GM18511 (cell line): ENCODE data around the gene NFATC1.
"Not testable (repeated sequence)": the region's sequence is repeated elsewhere in the genome, so short reads cannot be mapped to it uniquely, and the experiment has no call there.

Experiments used
- ATAC-seq: cut with Tn5 transposase; IDR thresholded peaks from one replicate; pipeline ENCODE4 v1.9.1; 2021; ENCODE audit warnings: mild to moderate bottlenecking, moderate library complexity; ENCODE audit not compliant: unreplicated experiment

Gene NFATC1

DNA sequence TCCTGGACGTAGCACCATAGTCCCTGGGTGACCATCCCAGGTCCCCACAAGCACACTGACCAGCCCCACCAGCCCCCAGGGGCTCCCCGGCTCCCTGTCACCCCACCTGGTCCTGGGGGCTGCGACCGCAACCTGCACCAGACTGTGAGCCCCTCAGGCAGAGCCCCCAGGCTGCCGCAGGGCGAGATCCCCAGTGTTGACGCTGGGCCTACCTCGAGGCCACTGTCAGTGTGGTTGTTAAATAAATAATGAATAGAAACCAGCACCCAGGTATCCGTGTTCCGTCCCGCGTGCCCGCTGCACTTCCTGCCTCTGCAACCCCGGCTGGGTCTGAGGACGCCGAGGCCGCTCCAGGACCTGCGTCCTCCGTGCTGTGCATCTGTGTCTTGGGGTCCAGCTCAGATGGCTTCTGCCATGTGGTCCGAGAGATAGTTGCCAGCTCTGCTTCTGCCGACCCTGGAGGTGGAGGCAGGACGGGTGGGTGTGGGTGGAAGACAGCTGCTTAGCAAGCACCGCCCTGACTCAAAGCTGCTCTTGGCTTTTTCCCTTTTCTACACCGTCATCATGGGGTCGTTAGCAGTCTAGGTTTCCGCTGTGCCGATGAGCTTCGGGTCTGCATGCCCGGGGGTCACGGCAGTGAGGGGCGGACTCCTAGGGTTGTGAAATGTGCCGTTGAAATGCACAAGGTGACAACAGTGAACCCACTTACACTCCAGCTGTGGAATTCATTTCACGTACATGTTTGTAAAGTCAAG is 74.2 kb downstream of the NFATC1 start:
- ATAC-seq, result no peak

- ATAC-seq, result no peak
Measured at GRCh38 chr18:79470547-79470946, 74.8 kb downstream of the NFATC1 start.

DNA sequence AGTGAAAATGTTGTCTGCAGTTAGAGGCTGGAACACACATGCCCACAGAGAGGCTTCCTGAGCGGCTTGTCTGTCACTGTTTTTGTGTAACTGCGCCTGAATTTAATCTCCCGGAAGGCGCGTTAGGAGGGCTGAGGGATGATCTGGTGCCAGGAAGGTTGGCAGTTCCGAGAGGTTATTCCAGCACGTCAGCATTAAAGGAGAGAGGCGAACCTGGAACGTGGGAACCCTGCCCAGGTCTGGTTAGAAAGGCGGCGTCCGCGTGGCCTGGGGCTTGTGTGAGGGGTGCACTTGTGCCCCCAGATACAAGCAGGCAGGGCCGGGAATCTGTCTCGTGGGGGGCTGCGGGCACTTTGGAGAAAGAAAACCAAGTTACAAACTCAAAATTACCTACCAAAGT is 75.3 kb downstream of the NFATC1 start:
- no peak for ATAC-seq

GRCh38 chr18:79471597-79471996 is 75.9 kb downstream of the NFATC1 start:
- no peak for ATAC-seq

DNA sequence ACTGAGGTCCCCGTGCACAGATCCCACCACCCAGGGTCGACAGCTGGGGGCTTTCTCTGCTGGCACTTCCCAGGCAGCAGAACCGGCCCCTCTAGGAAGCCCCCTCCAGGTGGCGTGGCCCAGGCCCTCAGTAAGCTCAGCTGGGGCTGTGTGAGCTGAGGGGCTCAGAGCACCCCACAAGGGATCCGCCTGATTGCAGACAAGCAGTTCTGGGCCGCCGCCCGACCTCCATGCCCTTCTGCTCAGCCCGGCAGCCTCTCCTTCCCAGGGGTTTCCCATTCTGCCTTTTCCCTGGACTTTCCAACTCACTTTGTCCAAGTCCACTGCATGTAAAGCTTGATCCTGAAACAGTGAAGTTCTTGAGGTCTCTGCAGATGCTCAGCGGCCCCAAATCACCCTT is 76.4 kb downstream of the NFATC1 start:
- ATAC-seq, result no peak

GRCh38 chr18:79472946-79473345 is 77.2 kb downstream of the NFATC1 start:
- no peak for ATAC-seq

DNA sequence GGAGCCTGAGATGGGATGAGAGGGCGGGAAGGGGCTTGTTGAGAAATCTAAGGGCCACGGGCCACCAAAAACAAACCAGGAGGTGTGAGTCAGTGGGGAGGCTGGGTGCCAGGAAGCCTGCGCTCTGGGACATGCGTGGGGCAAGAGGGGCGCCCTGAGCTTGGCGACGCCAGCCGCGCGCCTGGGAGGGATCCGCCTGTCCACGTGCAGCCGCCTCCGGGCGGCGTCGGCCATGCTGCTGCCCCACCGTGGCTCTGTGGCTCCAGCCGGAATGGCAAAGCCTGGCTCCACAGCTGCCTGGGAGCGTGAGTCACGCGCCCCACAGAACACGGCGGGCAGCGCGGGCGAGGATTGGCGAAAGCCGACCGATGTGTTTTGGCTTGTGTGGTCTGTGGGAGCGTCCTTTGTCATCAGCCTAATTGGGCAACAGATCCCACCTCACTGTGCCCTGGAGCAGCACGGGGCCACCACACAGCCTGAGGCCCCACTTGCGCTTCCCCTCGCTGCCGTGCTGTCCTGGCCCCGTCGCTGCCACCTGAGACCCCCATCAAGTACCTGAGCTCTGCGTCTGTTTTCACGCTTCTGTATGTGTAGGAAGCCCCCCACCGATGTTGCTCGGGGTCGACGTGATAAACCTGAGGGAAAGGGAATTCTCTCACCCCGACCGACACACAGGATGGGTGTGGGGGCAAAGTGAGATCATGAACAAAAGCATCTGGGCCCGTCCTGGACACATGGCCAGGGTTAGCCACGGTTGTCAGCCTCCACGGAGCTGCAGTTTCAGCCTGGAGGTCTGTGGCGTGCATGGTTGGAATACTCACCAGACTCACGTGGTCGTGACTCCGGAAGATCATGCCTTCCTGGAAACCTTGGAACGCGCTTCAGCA is 80.5 kb downstream of the NFATC1 start:
- ATAC-seq, result no peak

DNA sequence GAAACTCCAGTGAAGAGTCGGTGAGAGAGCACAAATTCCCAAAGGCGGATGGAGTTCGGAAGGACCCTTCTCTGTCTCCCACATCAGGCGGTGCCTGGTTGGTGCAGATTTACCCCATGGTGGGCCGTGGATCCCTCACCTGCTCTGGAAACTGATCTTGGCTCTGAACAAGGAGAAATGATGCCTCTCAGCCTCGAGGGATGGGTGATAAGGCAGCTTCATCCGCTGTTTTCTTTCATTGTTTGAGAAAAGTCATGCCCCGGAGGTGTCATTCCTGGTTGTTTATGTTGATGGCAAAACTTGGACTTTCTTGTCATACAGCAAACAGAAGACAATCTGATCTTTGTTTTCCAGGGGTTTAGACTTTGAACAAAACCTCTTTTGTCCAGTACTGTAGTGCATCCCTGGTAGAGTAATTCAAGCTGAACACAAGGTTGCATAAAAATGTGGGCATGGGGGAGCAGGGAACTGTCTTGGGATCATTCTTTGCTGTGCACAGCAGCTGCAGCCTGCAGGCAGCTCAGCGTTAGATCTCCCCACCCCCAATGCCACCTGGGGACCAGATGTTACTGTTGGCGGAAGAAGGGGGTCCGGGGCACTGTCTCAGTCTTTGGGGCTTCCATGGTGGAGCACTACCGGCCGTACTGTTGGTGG is 81.3 kb downstream of the NFATC1 start:
- ATAC-seq, result no peak

- ATAC-seq, result no peak
Measured at GRCh38 chr18:79477711-79478483, 82.2 kb downstream of the NFATC1 start.

DNA sequence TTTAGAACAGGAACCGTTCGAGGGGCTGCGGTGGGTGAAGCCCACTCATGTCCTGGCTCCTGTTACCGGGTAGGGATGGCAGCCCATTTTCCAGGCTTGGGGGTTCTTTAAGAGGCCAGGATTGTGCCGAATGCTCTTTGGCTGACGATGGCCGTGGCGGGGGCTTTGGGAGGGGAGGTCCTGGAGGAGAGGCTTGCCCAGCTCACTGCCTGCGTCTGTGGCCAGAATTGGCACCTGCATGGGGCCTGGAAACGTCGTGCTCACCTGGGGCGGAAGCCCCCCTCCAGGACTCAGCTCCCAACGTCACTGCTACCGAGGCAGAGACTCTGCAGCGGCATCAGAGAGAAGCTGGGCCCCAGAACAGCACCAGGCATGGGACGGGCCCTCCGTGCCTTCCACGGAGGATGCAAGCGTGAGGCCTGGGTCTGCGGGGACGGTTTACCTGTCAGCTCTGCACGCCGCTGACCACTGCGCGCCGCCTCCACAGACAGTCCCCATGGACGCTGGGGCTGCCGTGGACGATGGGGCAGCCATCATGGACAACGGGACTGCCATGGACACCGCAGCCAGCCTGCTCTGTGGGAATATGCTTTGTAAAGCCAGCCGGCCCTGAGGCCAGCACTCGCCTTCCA is 82.9 kb downstream of the NFATC1 start:
- no peak for ATAC-seq

DNA sequence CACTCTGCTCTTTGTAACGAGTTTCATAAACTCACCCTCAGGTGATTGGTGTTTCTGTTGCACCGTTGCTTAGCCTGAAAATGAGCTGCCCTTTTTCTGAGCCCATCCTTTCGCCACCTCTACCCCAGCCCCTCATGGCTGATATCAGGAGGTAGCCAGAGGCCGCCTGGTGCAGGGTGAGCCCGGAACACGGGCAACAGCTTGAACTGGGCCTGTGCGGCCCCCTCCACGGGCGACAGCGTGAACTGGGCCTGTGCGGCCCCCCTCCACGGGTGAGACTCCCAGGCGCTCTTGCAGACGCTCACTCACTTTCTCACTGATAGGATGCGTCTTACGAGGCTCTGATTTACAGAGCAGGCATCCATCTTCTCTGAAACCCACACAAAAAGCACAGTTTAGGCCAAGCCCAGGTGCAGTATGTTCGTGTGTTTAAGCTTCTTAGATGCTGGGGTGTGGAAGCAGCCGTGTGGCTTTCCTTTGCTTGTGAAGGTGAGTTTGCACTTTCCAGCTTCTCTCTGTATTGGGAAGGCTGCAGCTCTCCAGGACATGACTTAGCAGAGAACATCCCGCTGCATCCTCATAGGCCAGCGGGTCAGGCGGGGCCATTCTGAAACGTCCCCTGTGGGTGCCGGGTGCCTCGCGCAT is 83.5 kb downstream of the NFATC1 start:
- no peak for ATAC-seq

DNA sequence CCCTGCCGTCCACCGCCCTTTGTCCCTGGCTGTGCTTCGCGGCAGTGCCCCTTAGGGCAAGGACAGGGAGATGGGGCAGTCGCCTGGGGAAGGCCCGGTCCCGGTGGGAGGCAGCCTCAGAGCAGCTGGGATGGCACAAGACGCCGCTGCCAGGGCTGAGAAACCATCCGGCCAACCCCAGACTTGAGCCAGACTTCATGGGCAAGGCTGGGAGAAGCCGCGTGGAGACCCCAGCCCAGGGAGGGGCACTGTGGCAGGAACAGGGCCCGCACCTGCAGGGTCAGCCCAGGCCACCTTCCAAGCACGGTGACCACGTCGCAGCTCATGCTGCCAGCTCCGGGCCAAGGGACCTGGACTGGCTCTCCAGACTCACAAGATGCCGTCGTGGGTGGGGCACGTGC is 84.0 kb downstream of the NFATC1 start:
- ATAC-seq, result no peak

DNA sequence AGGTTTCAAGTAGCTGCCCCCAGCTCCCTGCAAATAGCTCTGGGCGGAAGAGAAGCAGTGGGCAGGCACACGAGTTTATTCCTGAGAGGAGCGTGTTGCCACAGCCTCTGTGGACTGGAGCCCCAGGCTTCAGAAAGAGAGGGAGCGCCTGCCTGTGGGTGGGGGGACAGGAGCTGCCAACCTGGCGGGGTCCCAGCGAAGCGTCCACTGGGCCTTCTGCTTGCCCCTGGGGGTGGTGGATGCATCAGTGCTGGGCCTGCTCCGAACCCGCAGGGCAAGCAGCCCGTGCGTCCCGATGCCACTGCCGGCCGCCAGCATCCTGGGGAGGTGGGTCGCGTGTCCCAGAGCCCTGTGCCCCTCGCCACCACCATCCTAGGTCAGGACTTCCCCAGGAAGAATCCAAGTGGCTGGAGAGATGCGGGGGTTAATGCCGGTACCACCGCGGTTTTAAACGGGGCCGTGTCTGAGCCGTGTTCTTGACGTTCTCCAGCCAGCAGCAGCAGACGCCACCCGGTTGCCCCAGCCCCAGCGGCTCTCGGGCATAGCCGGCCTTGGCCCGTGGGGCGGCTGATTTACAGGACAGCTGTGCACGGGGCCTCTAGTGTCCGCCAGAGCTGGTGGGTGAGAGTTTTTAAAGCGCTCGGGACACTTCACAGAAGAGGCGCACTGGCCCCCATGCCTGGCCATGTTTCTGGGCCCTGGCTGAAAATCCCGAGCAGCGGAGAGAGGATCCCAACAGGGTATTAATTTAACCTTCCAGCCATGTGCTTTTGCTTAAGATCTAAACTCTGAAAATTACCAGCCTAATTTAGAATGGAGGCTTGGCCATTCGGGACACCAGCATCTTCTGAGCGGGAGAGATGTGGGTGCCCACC is 84.7 kb downstream of the NFATC1 start:
- no peak for ATAC-seq

GRCh38 chr18:79481046-79481790 is 85.5 kb downstream of the NFATC1 start:
- no peak for ATAC-seq

GRCh38 chr18:79483393-79483792 is 87.7 kb downstream of the NFATC1 start:
- not testable (repeated sequence) for ATAC-seq

GRCh38 chr18:79483971-79484491 is 88.3 kb downstream of the NFATC1 start:
- no peak for ATAC-seq

- no peak for ATAC-seq
Measured at GRCh38 chr18:79484661-79485621, 89.2 kb downstream of the NFATC1 start.
